Non-pigmented ciliary epithelial cell (primary cell): ENCODE results near the gene USH2A.
"Not testable (repeated sequence)": the region's sequence is repeated elsewhere in the genome, so short reads cannot be mapped to it uniquely, and the experiment has no call there.

Source experiments
- DNase-seq: peaks from one replicate; pipeline ENCODE4 v3.0.0-alpha.2; 2010; ENCODE audit warnings: low read depth

Gene USH2A

GRCh38 chr1:216045400-216045799, 377.8 kb downstream of the USH2A start:
- peak; percentile 78 for DNase-seq

- DNase-seq = no peak
These were observed 378.7 kb downstream of the USH2A start for GRCh38 chr1:216044538-216044937.

GRCh38 chr1:216034506-216034905, 388.7 kb downstream of the USH2A start:
- DNase-seq = no peak

GRCh38 chr1:216032961-216033614, 390.2 kb downstream of the USH2A start:
- DNase-seq = no peak

- no peak for DNase-seq
These were observed 391.0 kb downstream of the USH2A start for GRCh38 chr1:216032284-216032683.

GRCh38 chr1:216028631-216029030, 394.6 kb downstream of the USH2A start:
- DNase-seq = no peak

GRCh38 chr1:216024546-216024945, 398.7 kb downstream of the USH2A start:
- no peak for DNase-seq

GRCh38 chr1:216020743-216021345, 402.4 kb downstream of the USH2A start:
- DNase-seq = no peak

- no peak for DNase-seq
These were observed 408.1 kb downstream of the USH2A start for GRCh38 chr1:216015116-216015515.

- DNase-seq = no peak
These were observed 409.2 kb downstream of the USH2A start for GRCh38 chr1:216014086-216014485.

- DNase-seq = not testable (repeated sequence)
These were observed 413.8 kb downstream of the USH2A start for GRCh38 chr1:216009456-216009855.

- DNase-seq = peak; percentile 10
These were observed 417.3 kb downstream of the USH2A start for GRCh38 chr1:216005916-216006315.

- no peak for DNase-seq
These were observed 430.6 kb downstream of the USH2A start for GRCh38 chr1:215992620-215993019.

- no peak for DNase-seq
These were observed 436.0 kb downstream of the USH2A start for GRCh38 chr1:215987092-215987875.

GRCh38 chr1:215986401-215986800, 436.8 kb downstream of the USH2A start:
- no peak for DNase-seq

GRCh38 chr1:215983680-215984079, 439.6 kb downstream of the USH2A start:
- DNase-seq = no peak

- no peak for DNase-seq
These were observed 451.3 kb downstream of the USH2A start for GRCh38 chr1:215971793-215972441.

GRCh38 chr1:215970406-215970805, 452.8 kb downstream of the USH2A start:
- DNase-seq = no peak

- no peak for DNase-seq
These were observed 459.6 kb downstream of the USH2A start for GRCh38 chr1:215963621-215964020.

GRCh38 chr1:215963040-215963439, 460.2 kb downstream of the USH2A start:
- no peak for DNase-seq

- DNase-seq = no peak
These were observed 464.4 kb downstream of the USH2A start for GRCh38 chr1:215958841-215959240.

GRCh38 chr1:215957663-215958062, 465.6 kb downstream of the USH2A start:
- DNase-seq = no peak

GRCh38 chr1:215932558-215932957, 490.7 kb downstream of the USH2A start:
- DNase-seq = no peak
